ENCODE measurements around the gene STIM2. TPM values are rescaled to one million over a fixed set of nuclear protein-coding genes. Genes with fewer than 3 reads are reported as not detected.

The STIM2 gene
- total and polyA plus RNA-seq, 9 of the 15 experiments (the other 6 are each of a cell fraction or from before 2014, with no cell fraction given) = 7.2 to 26.8 (median 15.4) TPM

DNA sequence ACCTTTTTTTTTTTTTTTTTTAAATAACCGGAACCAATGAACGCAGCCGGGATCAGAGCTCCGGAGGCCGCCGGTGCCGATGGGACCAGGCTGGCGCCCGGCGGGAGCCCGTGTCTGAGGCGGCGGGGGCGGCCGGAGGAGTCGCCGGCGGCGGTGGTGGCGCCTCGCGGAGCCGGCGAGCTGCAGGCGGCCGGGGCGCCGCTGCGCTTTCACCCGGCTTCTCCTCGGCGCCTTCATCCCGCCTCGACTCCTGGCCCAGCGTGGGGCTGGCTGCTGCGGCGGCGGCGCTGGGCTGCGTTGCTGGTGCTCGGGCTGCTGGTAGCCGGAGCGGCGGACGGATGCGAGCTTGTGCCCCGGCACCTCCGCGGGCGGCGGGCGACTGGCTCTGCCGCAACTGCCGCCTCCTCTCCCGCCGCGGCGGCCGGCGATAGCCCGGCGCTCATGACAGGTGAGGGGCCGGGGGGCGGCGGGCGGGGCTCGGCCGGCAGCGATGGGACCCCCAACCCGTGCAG, 337 bp downstream of the STIM2 start (continued):
- TF ChIP-seq, protein P1, sequence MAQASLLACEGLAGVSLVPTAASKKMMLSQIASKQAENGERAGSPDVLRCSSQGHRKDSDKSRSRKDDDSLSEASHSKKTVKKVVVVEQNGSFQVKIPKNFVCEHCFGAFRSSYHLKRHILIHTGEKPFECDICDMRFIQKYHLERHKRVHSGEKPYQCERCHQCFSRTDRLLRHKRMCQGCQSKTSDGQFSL (CRISPR knock-in tag; IDR thresholded peaks at IDR 0.05) = no peak
- TF ChIP-seq, protein P1 (tag; IDR thresholded peaks at IDR 0.05) = no peak; a peak in 1 of 4 replicates
- TF ChIP-seq KDM1A (IDR thresholded peaks at IDR 0.05) (no peak), DIDO1 (tag; IDR thresholded peaks at IDR 0.05; ENCODE audit: low read depth) (no peak), HOXB6 (CRISPR knock-in tag; IDR thresholded peaks at IDR 0.05; ENCODE audit: borderline replicate concordance) (no peak), HSF4 (CRISPR knock-in tag; IDR thresholded peaks at IDR 0.05; ENCODE audit: borderline replicate concordance) (no peak), ZNF699 (CRISPR knock-in tag; IDR thresholded peaks at IDR 0.05; ENCODE audit: insufficient replicate concordance) (no peak), ZNF778 (CRISPR knock-in tag; IDR thresholded peaks at IDR 0.05) (no peak), CCNT2 (IDR thresholded peaks at IDR 0.05; ENCODE audit: borderline replicate concordance, extremely low read depth, insufficient read length, low read depth, low read length) (no peak), RHOXF2B (CRISPR knock-in tag; conservative IDR thresholded peaks at IDR 0.05) (no peak), ZNF57 (CRISPR knock-in tag; IDR thresholded peaks at IDR 0.05) (no peak)
- TF ChIP-seq, protein P2, sequence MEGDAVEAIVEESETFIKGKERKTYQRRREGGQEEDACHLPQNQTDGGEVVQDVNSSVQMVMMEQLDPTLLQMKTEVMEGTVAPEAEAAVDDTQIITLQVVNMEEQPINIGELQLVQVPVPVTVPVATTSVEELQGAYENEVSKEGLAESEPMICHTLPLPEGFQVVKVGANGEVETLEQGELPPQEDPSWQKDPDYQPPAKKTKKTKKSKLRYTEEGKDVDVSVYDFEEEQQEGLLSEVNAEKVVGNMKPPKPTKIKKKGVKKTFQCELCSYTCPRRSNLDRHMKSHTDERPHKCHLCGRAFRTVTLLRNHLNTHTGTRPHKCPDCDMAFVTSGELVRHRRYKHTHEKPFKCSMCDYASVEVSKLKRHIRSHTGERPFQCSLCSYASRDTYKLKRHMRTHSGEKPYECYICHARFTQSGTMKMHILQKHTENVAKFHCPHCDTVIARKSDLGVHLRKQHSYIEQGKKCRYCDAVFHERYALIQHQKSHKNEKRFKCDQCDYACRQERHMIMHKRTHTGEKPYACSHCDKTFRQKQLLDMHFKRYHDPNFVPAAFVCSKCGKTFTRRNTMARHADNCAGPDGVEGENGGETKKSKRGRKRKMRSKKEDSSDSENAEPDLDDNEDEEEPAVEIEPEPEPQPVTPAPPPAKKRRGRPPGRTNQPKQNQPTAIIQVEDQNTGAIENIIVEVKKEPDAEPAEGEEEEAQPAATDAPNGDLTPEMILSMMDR (IDR thresholded peaks at IDR 0.05 in 2 of 3, conservative IDR thresholded peaks at IDR 0.05 in 1 of 3; ENCODE audit: insufficient read depth in 2 of 3, low read depth in 1 of 3, low read length in 3 of 3) = no peak
- TF ChIP-seq, protein P3, sequence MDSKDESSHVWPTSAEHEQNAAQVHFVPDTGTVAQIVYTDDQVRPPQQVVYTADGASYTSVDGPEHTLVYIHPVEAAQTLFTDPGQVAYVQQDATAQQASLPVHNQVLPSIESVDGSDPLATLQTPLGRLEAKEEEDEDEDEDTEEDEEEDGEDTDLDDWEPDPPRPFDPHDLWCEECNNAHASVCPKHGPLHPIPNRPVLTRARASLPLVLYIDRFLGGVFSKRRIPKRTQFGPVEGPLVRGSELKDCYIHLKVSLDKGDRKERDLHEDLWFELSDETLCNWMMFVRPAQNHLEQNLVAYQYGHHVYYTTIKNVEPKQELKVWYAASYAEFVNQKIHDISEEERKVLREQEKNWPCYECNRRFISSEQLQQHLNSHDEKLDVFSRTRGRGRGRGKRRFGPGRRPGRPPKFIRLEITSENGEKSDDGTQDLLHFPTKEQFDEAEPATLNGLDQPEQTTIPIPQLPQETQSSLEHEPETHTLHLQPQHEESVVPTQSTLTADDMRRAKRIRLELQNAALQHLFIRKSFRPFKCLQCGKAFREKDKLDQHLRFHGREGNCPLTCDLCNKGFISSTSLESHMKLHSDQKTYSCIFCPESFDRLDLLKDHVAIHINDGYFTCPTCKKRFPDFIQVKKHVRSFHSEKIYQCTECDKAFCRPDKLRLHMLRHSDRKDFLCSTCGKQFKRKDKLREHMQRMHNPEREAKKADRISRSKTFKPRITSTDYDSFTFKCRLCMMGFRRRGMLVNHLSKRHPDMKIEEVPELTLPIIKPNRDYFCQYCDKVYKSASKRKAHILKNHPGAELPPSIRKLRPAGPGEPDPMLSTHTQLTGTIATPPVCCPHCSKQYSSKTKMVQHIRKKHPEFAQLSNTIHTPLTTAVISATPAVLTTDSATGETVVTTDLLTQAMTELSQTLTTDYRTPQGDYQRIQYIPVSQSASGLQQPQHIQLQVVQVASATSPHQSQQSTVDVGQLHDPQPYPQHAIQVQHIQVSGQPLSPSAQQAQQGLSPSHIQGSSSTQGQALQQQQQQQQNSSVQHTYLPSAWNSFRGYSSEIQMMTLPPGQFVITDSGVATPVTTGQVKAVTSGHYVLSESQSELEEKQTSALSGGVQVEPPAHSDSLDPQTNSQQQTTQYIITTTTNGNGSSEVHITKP (IDR thresholded peaks at IDR 0.05; ENCODE audit: partially characterized antibody) = no peak
- TF ChIP-seq, protein P4, sequence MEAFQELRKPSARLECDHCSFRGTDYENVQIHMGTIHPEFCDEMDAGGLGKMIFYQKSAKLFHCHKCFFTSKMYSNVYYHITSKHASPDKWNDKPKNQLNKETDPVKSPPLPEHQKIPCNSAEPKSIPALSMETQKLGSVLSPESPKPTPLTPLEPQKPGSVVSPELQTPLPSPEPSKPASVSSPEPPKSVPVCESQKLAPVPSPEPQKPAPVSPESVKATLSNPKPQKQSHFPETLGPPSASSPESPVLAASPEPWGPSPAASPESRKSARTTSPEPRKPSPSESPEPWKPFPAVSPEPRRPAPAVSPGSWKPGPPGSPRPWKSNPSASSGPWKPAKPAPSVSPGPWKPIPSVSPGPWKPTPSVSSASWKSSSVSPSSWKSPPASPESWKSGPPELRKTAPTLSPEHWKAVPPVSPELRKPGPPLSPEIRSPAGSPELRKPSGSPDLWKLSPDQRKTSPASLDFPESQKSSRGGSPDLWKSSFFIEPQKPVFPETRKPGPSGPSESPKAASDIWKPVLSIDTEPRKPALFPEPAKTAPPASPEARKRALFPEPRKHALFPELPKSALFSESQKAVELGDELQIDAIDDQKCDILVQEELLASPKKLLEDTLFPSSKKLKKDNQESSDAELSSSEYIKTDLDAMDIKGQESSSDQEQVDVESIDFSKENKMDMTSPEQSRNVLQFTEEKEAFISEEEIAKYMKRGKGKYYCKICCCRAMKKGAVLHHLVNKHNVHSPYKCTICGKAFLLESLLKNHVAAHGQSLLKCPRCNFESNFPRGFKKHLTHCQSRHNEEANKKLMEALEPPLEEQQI (IDR thresholded peaks at IDR 0.05) = no peak
- TF ChIP-seq, protein P5, sequence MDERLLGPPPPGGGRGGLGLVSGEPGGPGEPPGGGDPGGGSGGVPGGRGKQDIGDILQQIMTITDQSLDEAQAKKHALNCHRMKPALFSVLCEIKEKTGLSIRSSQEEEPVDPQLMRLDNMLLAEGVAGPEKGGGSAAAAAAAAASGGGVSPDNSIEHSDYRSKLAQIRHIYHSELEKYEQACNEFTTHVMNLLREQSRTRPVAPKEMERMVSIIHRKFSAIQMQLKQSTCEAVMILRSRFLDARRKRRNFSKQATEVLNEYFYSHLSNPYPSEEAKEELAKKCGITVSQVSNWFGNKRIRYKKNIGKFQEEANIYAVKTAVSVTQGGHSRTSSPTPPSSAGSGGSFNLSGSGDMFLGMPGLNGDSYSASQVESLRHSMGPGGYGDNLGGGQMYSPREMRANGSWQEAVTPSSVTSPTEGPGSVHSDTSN (CRISPR knock-in tag; IDR thresholded peaks at IDR 0.05; ENCODE audit: low read depth) = no peak
- TF ChIP-seq, protein P5 (tag; conservative IDR thresholded peaks at IDR 0.05; ENCODE audit: low read depth) = no peak

Data from K562 (cell line).